K562 (cell line): ENCODE measurements around the gene SLC27A4. TPM values are rescaled to one million over a fixed set of nuclear protein-coding genes. Genes with fewer than 3 reads are reported as not detected.

ENCODE experiments used
- GABPB1 ChIP-seq: sonication (generic); formaldehyde crosslinking; IDR thresholded peaks from 2 replicates; pipeline ENCODE4 v1.8.0; 2022; ENCODE audit warnings: mild to moderate bottlenecking, missing genetic modification reagents
- KAT2B ChIP-seq: IDR thresholded peaks from one replicate; pipeline ENCODE4 v1.6.1; 2012; ENCODE audit warnings: low read depth, mild to moderate bottlenecking, control low read depth, inconsistent platforms, low read length, moderate library complexity
- NFIX ChIP-seq: fragments of 250-450 bp; sonication (Bioruptor Pico); IDR thresholded peaks from 2 replicates; pipeline ENCODE4 v1.4.0; 2020; ENCODE audit warnings: low read depth, mild to moderate bottlenecking, moderate library complexity
- NFXL1 ChIP-seq: fragments of 450-650 bp; formaldehyde crosslinking; IDR thresholded peaks from 2 replicates; pipeline ENCODE4 v1.4.0; 2021; ENCODE audit warnings: mild to moderate bottlenecking
- PHF8 ChIP-seq: fragments of 200-600 bp; sonication (generic); IDR thresholded peaks from 2 replicates; pipeline ENCODE4 v1.6.1; 2012; ENCODE audit warnings: mixed run types, mild to moderate bottlenecking, inconsistent platforms, low read length, moderate library complexity, borderline replicate concordance
- RBM14 ChIP-seq: fragments of 200-400 bp; formaldehyde crosslinking; IDR thresholded peaks from 2 replicates; pipeline ENCODE4 v1.6.1; 2018; ENCODE audit warnings: low read depth, mild to moderate bottlenecking, low read length, moderate library complexity, borderline replicate concordance; ENCODE audit not compliant: insufficient read depth
- SMARCA5 ChIP-seq: fragments of 450-650 bp; IDR thresholded peaks from 2 replicates; pipeline ENCODE4 v1.6.1; 2016
- SMARCE1 ChIP-seq: fragments of 450-650 bp; IDR thresholded peaks from 2 replicates; pipeline ENCODE4 v1.7.1; 2016; ENCODE audit warnings: mild to moderate bottlenecking
- polyA plus RNA-seq, 8 experiments: library from polyadenylated mRNA; depleted of rRNA in 4 of 8; stranded (reverse) in 5 of 8; unstranded in 3 of 8; fragments of >200 nt; fragmentation: Nextera tagmentation in 2 of 8; fragmentation: Illumina TruSeq in 1 of 8; extraction: Ambion mirVana in 2 of 8; extraction: Trizol in 1 of 8; gene quantifications; 2 replicates each; pipeline versions ENCODE4 v1.2.1 to v1.2.3, GENCODE V29; 2011 to 2014; ENCODE audit warnings: inconsistent platforms in 1 of 8, missing spikeins in 1 of 8
- total RNA-seq, 7 experiments: library from RNA; depleted of rRNA in 6 of 7; stranded (reverse); fragments of >200 nt in 6 of 7; fragmentation: Illumina TruSeq in 2 of 7; extraction: Trizol in 2 of 7; gene quantifications; 2 replicates each; pipeline versions ENCODE4 v1.2.1 to v1.2.3, GENCODE V29; 2011 to 2021; ENCODE audit warnings: low replicate concordance in 1 of 7
- TF ChIP-seq, protein P1 (sequence below), 2 experiments: fragments of 450-650 bp in 1 of 2; IDR thresholded peaks; 2 replicates each; pipeline ENCODE4 v1.6.1; 2011 to 2017; ENCODE audit warnings: low read depth in 2 of 2, antibody characterized with exemption in 1 of 2, borderline replicate concordance in 1 of 2, low read length in 1 of 2, mild to moderate bottlenecking in 1 of 2, mixed read lengths in 1 of 2; ENCODE audit not compliant: control insufficient read depth in 1 of 2
- TF ChIP-seq, protein P2 (sequence below): sonication (generic); formaldehyde crosslinking; IDR thresholded peaks from 2 replicates; pipeline ENCODE4 v1.8.0; 2022; ENCODE audit warnings: mild to moderate bottlenecking, missing genetic modification reagents
- TF ChIP-seq, protein P3 (sequence below): sonication (generic); formaldehyde crosslinking; IDR thresholded peaks from 2 replicates; pipeline ENCODE4 v1.8.0; 2023; ENCODE audit warnings: mild to moderate bottlenecking, missing genetic modification reagents
- TF ChIP-seq, protein P4 (sequence below): fragments of 250-450 bp; sonication (Bioruptor Pico); IDR thresholded peaks from 2 replicates; pipeline ENCODE4 v1.5.0; 2021; ENCODE audit warnings: mild to moderate bottlenecking, borderline replicate concordance
- TF ChIP-seq, protein P5 (sequence below): fragments of 200-800 bp; sonication (Bioruptor generic); IDR thresholded peaks from 2 replicates; pipeline ENCODE4 v1.6.1; 2017; ENCODE audit warnings: missing genetic modification characterization, missing compliant biosample characterization

The SLC27A4 gene
- total and polyA plus RNA-seq, 9 of the 15 experiments (the other 6 are each of a cell fraction or from before 2014, with no cell fraction given), result 0.25 to 35.7 (median 14.0) TPM

DNA sequence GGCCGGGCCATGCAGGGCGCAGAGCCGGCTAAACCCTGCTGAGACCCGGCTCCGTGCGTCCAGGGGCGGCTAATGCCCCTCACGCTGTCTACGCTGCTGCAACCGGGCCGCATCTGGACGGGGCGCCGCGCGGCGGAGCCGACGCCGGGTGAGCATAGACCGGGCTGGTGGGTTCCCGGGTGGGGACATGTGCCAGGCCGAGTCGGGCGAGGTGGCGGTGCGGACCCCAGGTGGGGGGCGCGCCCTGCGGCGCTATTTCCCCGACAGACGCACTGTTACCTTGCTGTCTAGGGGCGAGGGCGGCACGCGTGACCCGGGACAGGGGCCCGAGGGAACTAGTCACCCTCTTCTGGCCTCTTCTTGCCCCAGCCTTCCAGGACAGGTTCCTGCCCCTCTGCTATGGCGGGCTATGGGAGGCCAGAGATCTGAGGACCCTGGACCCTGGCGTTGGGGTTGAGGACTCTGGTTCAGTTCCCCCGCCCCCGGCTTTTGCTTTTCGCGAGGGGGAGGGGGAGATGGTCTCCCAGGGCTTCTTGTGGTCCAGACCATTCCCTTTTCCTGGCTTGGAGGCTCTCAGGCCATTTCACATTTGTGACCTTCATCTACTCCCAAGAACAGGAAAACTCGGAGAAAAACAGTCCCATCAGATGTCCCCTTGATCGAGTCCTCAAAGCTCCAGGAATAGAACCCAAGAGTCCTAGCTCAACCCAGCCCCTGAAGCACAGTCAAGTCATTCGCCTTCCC, 536 bp downstream of the SLC27A4 start (continued):
- TF ChIP-seq, protein P1, sequence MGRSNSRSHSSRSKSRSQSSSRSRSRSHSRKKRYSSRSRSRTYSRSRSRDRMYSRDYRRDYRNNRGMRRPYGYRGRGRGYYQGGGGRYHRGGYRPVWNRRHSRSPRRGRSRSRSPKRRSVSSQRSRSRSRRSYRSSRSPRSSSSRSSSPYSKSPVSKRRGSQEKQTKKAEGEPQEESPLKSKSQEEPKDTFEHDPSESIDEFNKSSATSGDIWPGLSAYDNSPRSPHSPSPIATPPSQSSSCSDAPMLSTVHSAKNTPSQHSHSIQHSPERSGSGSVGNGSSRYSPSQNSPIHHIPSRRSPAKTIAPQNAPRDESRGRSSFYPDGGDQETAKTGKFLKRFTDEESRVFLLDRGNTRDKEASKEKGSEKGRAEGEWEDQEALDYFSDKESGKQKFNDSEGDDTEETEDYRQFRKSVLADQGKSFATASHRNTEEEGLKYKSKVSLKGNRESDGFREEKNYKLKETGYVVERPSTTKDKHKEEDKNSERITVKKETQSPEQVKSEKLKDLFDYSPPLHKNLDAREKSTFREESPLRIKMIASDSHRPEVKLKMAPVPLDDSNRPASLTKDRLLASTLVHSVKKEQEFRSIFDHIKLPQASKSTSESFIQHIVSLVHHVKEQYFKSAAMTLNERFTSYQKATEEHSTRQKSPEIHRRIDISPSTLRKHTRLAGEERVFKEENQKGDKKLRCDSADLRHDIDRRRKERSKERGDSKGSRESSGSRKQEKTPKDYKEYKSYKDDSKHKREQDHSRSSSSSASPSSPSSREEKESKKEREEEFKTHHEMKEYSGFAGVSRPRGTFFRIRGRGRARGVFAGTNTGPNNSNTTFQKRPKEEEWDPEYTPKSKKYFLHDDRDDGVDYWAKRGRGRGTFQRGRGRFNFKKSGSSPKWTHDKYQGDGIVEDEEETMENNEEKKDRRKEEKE (IDR thresholded peaks at IDR 0.05; ENCODE audit: borderline replicate concordance in 1 of 2, control insufficient read depth in 1 of 2, low read depth in 2 of 2, low read length in 1 of 2), result no peak
- peak; percentile 46; the same call in 1 of the 2 replicates for TF ChIP-seq SMARCE1
- TF ChIP-seq PHF8, result peak; percentile 17; the same call in 1 of the 2 replicates
- TF ChIP-seq NFXL1 (CRISPR knock-in tag), result no peak
- TF ChIP-seq KAT2B, result no peak
- TF ChIP-seq, protein P2, sequence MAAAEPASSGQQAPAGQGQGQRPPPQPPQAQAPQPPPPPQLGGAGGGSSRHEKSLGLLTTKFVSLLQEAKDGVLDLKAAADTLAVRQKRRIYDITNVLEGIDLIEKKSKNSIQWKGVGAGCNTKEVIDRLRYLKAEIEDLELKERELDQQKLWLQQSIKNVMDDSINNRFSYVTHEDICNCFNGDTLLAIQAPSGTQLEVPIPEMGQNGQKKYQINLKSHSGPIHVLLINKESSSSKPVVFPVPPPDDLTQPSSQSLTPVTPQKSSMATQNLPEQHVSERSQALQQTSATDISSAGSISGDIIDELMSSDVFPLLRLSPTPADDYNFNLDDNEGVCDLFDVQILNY (CRISPR knock-in tag), result no peak
- TF ChIP-seq, protein P3, sequence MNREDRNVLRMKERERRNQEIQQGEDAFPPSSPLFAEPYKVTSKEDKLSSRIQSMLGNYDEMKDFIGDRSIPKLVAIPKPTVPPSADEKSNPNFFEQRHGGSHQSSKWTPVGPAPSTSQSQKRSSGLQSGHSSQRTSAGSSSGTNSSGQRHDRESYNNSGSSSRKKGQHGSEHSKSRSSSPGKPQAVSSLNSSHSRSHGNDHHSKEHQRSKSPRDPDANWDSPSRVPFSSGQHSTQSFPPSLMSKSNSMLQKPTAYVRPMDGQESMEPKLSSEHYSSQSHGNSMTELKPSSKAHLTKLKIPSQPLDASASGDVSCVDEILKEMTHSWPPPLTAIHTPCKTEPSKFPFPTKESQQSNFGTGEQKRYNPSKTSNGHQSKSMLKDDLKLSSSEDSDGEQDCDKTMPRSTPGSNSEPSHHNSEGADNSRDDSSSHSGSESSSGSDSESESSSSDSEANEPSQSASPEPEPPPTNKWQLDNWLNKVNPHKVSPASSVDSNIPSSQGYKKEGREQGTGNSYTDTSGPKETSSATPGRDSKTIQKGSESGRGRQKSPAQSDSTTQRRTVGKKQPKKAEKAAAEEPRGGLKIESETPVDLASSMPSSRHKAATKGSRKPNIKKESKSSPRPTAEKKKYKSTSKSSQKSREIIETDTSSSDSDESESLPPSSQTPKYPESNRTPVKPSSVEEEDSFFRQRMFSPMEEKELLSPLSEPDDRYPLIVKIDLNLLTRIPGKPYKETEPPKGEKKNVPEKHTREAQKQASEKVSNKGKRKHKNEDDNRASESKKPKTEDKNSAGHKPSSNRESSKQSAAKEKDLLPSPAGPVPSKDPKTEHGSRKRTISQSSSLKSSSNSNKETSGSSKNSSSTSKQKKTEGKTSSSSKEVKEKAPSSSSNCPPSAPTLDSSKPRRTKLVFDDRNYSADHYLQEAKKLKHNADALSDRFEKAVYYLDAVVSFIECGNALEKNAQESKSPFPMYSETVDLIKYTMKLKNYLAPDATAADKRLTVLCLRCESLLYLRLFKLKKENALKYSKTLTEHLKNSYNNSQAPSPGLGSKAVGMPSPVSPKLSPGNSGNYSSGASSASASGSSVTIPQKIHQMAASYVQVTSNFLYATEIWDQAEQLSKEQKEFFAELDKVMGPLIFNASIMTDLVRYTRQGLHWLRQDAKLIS, result no peak
- no peak for TF ChIP-seq NFIX (CRISPR knock-in tag)
- no peak for TF ChIP-seq SMARCA5
- TF ChIP-seq, protein P4, sequence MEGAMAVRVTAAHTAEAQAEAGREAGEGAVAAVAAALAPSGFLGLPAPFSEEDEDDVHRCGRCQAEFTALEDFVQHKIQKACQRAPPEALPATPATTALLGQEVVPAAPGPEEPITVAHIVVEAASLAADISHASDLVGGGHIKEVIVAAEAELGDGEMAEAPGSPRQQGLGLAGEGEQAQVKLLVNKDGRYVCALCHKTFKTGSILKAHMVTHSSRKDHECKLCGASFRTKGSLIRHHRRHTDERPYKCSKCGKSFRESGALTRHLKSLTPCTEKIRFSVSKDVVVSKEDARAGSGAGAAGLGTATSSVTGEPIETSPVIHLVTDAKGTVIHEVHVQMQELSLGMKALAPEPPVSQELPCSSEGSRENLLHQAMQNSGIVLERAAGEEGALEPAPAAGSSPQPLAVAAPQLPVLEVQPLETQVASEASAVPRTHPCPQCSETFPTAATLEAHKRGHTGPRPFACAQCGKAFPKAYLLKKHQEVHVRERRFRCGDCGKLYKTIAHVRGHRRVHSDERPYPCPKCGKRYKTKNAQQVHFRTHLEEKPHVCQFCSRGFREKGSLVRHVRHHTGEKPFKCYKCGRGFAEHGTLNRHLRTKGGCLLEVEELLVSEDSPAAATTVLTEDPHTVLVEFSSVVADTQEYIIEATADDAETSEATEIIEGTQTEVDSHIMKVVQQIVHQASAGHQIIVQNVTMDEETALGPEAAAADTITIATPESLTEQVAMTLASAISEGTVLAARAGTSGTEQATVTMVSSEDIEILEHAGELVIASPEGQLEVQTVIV (CRISPR knock-in tag), result no peak
- no peak for TF ChIP-seq GABPB1 (CRISPR knock-in tag)
- TF ChIP-seq, protein P5, sequence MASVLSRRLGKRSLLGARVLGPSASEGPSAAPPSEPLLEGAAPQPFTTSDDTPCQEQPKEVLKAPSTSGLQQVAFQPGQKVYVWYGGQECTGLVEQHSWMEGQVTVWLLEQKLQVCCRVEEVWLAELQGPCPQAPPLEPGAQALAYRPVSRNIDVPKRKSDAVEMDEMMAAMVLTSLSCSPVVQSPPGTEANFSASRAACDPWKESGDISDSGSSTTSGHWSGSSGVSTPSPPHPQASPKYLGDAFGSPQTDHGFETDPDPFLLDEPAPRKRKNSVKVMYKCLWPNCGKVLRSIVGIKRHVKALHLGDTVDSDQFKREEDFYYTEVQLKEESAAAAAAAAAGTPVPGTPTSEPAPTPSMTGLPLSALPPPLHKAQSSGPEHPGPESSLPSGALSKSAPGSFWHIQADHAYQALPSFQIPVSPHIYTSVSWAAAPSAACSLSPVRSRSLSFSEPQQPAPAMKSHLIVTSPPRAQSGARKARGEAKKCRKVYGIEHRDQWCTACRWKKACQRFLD, result no peak
- 0 out of 2 replicates have a peak, but pooled peaks have one; percentile 42 for TF ChIP-seq RBM14
